GM12892 (cell line): Measurements from ENCODE around the gene SMIM8.
"Not testable (repeated sequence)": the region's sequence is repeated elsewhere in the genome, so short reads cannot be mapped to it uniquely, and the experiment has no call there.

Experiments
- POLR2A ChIP-seq: IDR thresholded peaks from 2 replicates; pipeline ENCODE4 v1.6.1; 2011; ENCODE audit warnings: low read depth, low read length, control low read depth
- POLR2AphosphoS5 ChIP-seq: IDR thresholded peaks from 2 replicates; pipeline ENCODE4 v1.6.1; 2011; ENCODE audit warnings: low read depth, low read length, control low read depth

DNA sequence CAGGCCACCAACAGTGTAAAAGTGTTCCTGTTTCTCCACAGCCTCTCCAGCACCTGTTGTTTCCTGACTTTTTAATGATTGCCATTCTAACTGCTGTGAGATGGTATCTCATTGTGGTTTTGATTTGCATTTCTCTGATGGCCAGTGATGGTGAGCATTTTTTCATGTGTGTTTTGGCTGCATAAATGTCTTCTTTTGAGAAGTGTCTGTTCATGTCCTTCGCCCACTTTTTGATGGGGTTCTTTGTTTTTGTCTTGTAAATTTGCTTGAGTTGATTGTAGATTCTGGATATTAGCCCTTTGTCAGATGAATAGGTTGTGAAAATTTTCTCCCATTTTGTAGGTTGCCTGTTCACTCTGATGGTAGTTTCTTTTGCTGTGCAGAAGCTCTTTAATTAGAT, 1.5 kb downstream of the SMIM8 start:
- not testable (repeated sequence) for TF ChIP-seq POLR2AphosphoS5, POLR2A
